ENCODE data around the gene PCDHGA7.
A peak's percentile ranks its signal among the peaks of the same experiment; 100 is the strongest.
"Not testable (repeated sequence)": the region's sequence is repeated elsewhere in the genome, so short reads cannot be mapped to it uniquely, and the experiment has no call there.

- peak; percentile 8; the same call in 1 of the 2 replicates for TF ChIP-seq CTCF (IDR thresholded peaks at IDR 0.05)
- TF ChIP-seq POLR2AphosphoS5 (IDR thresholded peaks at IDR 0.05; ENCODE audit: low read depth, low read length), result not testable (repeated sequence)
Observed at GRCh38 chr5:141387557-141388311, 5.2 kb downstream of the PCDHGA7 start, which contains the start of gene PCDHGB4.

All from SK-N-SH (cell line).